Breast epithelium (tissue), 4 donors: ENCODE data around the gene REPIN1. TPM values are rescaled to one million over a fixed set of nuclear protein-coding genes. Genes with fewer than 3 reads are reported as not detected.

Experiments
- DNase-seq, 2 donors: peaks; one replicate each; pipeline ENCODE4 v3.0.0-alpha.2; 2019; ENCODE audit warnings: low spot score in 2 of 2
- H3K27ac ChIP-seq, 2 donors: fragments of 200-600 bp; sonication (generic) in 1 of 2; one replicate each; pipeline ENCODE4 v1.5.1; 2016 to 2019; ENCODE audit warnings: mild to moderate bottlenecking in 1 of 2
- H3K27me3 ChIP-seq, 2 donors: fragments of 200-600 bp; sonication (generic) in 1 of 2; one replicate each; pipeline versions ENCODE4 v1.5.1 to v1.6.0; 2017 to 2019; ENCODE audit warnings: control low read depth in 1 of 2, mild to moderate bottlenecking in 1 of 2
- H3K36me3 ChIP-seq: fragments of 200-600 bp; one replicate; pipeline ENCODE4 v1.5.1; 2019
- H3K4me1 ChIP-seq, 2 donors: fragments of 200-600 bp; sonication (generic); one replicate each; pipeline ENCODE4 v1.5.1; 2016 to 2019; ENCODE audit warnings: control low read depth in 1 of 2
- H3K4me3 ChIP-seq, 3 donors: fragments of 200-600 bp; sonication (generic); 1 replicate in 2 of 3; 2 replicates in 1 of 3; pipeline ENCODE4 v1.5.1; 2016 to 2019; ENCODE audit warnings: mild to moderate bottlenecking in 3 of 3, moderate library complexity in 2 of 3
- H3K9me3 ChIP-seq, 2 donors: fragments of 200-600 bp; sonication (generic) in 1 of 2; one replicate each; pipeline ENCODE4 v1.5.1; 2016 to 2019; ENCODE audit warnings: control low read depth in 1 of 2
- CTCF ChIP-seq, 3 donors: fragments of 450-650 bp; IDR thresholded peaks; one replicate each; pipeline ENCODE4 v1.5.1; 2016 to 2017; ENCODE audit warnings: antibody characterized with exemption in 3 of 3, mild to moderate bottlenecking in 3 of 3, moderate library complexity in 3 of 3
- POLR2A ChIP-seq: fragments of 450-650 bp; IDR thresholded peaks from one replicate; pipeline ENCODE4 v1.6.1; 2016; ENCODE audit warnings: antibody characterized with exemption, mild to moderate bottlenecking, moderate library complexity
- POLR2AphosphoS5 ChIP-seq, 3 donors: sonication (generic); formaldehyde crosslinking; IDR thresholded peaks; one replicate each; pipeline ENCODE4 v1.6.1; 2017; ENCODE audit warnings: antibody characterized with exemption in 3 of 3
- intact Hi-C: fragments of 100-400 bp; cut with DNase I; formaldehyde crosslinking; loops from one replicate; pipeline ENCODE4 v1.15.1; 2023; ENCODE audit warnings: low total_unique reads
- total RNA-seq, 3 donors: library from RNA; depleted of rRNA; stranded (reverse); fragments of >200 nt; gene quantifications; one replicate each; pipeline ENCODE4 v1.1.0, GENCODE V29; 2016

Gene REPIN1
- total RNA-seq, 3 donors from 2014 or later: 43.7 to 70.8 (median 68.2) TPM

- Histone ChIP-seq H3K36me3 (no peaks in the 10 kb centered on the region), H3K27me3 (no peaks in the 10 kb centered on the region), H3K9me3 (no peaks in the 10 kb centered on the region), H3K4me3 (no peak overlapping the region), H3K27ac (peak overlapping the region in 1 of 2 donors; percentile 25), H3K4me1 (peaks cover 0 to 5% of the 10 kb centered on the region in 2 donors)
- TF ChIP-seq POLR2AphosphoS5 (IDR thresholded peaks at IDR 0.05) (no peak), POLR2A (no peak)
- intact Hi-C loops: no loop called here
- no peak for DNase-seq
Measured at GRCh38 chr7:150409300-150410030, 40.8 kb downstream of the REPIN1 start.

- Histone ChIP-seq H3K9me3 (no peaks in the 10 kb centered on the region), H3K4me1 (no peaks in the 10 kb centered on the region), H3K27ac (no peak overlapping the region), H3K36me3 (no peaks in the 10 kb centered on the region), H3K4me3 (no peak overlapping the region), H3K27me3 (no peaks in the 10 kb centered on the region)
- TF ChIP-seq POLR2AphosphoS5 (IDR thresholded peaks at IDR 0.05) (no peak), POLR2A (no peak), CTCF (IDR thresholded peaks at IDR 0.05) (no peak)
- no peak for DNase-seq
- intact Hi-C loops: no loop called here
Measured at GRCh38 chr7:150410131-150410530, 41.5 kb downstream of the REPIN1 start.

- DNase-seq: no peak
- no peaks in the 10 kb centered on the region for H3K27me3 ChIP-seq
- no peak overlapping the region for H3K27ac ChIP-seq
- H3K36me3 ChIP-seq: no peaks in the 10 kb centered on the region
- no peak overlapping the region for H3K4me3 ChIP-seq
- H3K9me3 ChIP-seq: no peaks in the 10 kb centered on the region
- intact Hi-C loops: no loop called here
- H3K4me1 ChIP-seq: no peaks in the 10 kb centered on the region
- TF ChIP-seq POLR2AphosphoS5 (IDR thresholded peaks at IDR 0.05) (no peak), CTCF (IDR thresholded peaks at IDR 0.05) (no peak), POLR2A (no peak)
Measured at GRCh38 chr7:150410680-150411346, 42.2 kb downstream of the REPIN1 start.

GRCh38 chr7:150411606-150412005 is 43.0 kb downstream of the REPIN1 start:
- Histone ChIP-seq H3K4me1 (no peaks in the 10 kb centered on the region), H3K27me3 (no peaks in the 10 kb centered on the region), H3K4me3 (no peak overlapping the region), H3K27ac (no peak overlapping the region), H3K9me3 (no peaks in the 10 kb centered on the region), H3K36me3 (no peaks in the 10 kb centered on the region)
- TF ChIP-seq CTCF (IDR thresholded peaks at IDR 0.05): no peak
- no peak for TF ChIP-seq POLR2AphosphoS5 (IDR thresholded peaks at IDR 0.05)
- no peak for TF ChIP-seq POLR2A
- no peak for DNase-seq
- intact Hi-C loops: no loop called here

GRCh38 chr7:150412016-150412415 is 43.4 kb downstream of the REPIN1 start:
- Histone ChIP-seq H3K36me3 (no peaks in the 10 kb centered on the region), H3K27ac (no peak overlapping the region), H3K27me3 (no peaks in the 10 kb centered on the region), H3K4me1 (no peaks in the 10 kb centered on the region), H3K4me3 (no peak overlapping the region), H3K9me3 (no peaks in the 10 kb centered on the region)
- TF ChIP-seq POLR2A (no peak), CTCF (IDR thresholded peaks at IDR 0.05) (no peak), POLR2AphosphoS5 (IDR thresholded peaks at IDR 0.05) (no peak)
- no peak for DNase-seq
- intact Hi-C loops: no loop called here
